K562 (cell line): ENCODE results near the gene AGAP3. TPM values are rescaled to one million over a fixed set of nuclear protein-coding genes. Genes with fewer than 3 reads are reported as not detected.

Experiments used
- GABPA ChIP-seq: fragments of 200-800 bp; sonication (Bioruptor generic); conservative IDR thresholded peaks from 2 replicates; pipeline ENCODE4 v1.6.1; 2016; ENCODE audit warnings: low read depth, missing genetic modification characterization, missing compliant biosample characterization
- HNRNPH1 ChIP-seq: fragments of 200-400 bp; formaldehyde crosslinking; optimal IDR thresholded peaks from 2 replicates; pipeline ENCODE3; 2017; ENCODE audit warnings: low read depth, mild to moderate bottlenecking, low read length, moderate library complexity
- JUNB ChIP-seq: fragments of 450-650 bp; formaldehyde crosslinking; conservative IDR thresholded peaks from 2 replicates; pipeline ENCODE4 v1.4.0; 2020; ENCODE audit warnings: mild to moderate bottlenecking
- MGA ChIP-seq: fragments of 450-650 bp; IDR thresholded peaks from 2 replicates; pipeline ENCODE4 v1.6.1; 2016; ENCODE audit warnings: mild to moderate bottlenecking, moderate library complexity
- RREB1 ChIP-seq: fragments of 250-450 bp; sonication (Bioruptor Pico); IDR thresholded peaks from 2 replicates; pipeline ENCODE4 v1.4.0; 2020
- SIN3A ChIP-seq, 2 experiments: fragments of 150-350 bp in 1 of 2; IDR thresholded peaks; 2 replicates each; pipeline ENCODE4 v1.6.1; 2011 to 2016; ENCODE audit warnings: borderline replicate concordance in 2 of 2, low read depth in 2 of 2, low read length in 2 of 2, mild to moderate bottlenecking in 2 of 2, moderate library complexity in 2 of 2; ENCODE audit not compliant: control insufficient read depth in 1 of 2
- TCFL5 ChIP-seq: fragments of 250-450 bp; sonication (Bioruptor Pico); conservative IDR thresholded peaks from 2 replicates; pipeline ENCODE4 v1.6.1; 2021; ENCODE audit warnings: mild to moderate bottlenecking, moderate library complexity, matching md5 sums
- ZFP1 ChIP-seq: fragments of 450-650 bp; formaldehyde crosslinking; IDR thresholded peaks from 2 replicates; pipeline ENCODE4 v1.4.0; 2020; ENCODE audit warnings: mild to moderate bottlenecking, mixed read lengths
- ZNF766 ChIP-seq: fragments of 200-800 bp; sonication (Bioruptor generic); conservative IDR thresholded peaks from 2 replicates; pipeline ENCODE4 v1.6.1; 2016; ENCODE audit warnings: missing genetic modification characterization, missing compliant biosample characterization
- polyA plus RNA-seq, 8 experiments: library from polyadenylated mRNA; depleted of rRNA in 4 of 8; stranded (reverse) in 5 of 8; unstranded in 3 of 8; fragments of >200 nt; fragmentation: Nextera tagmentation in 2 of 8; fragmentation: Illumina TruSeq in 1 of 8; extraction: Ambion mirVana in 2 of 8; extraction: Trizol in 1 of 8; gene quantifications; 2 replicates each; pipeline versions ENCODE4 v1.2.1 to v1.2.3, GENCODE V29; 2011 to 2014; ENCODE audit warnings: inconsistent platforms in 1 of 8, missing spikeins in 1 of 8
- total RNA-seq, 7 experiments: library from RNA; depleted of rRNA in 6 of 7; stranded (reverse); fragments of >200 nt in 6 of 7; fragmentation: Illumina TruSeq in 2 of 7; extraction: Trizol in 2 of 7; gene quantifications; 2 replicates each; pipeline versions ENCODE4 v1.2.1 to v1.2.3, GENCODE V29; 2011 to 2021; ENCODE audit warnings: low replicate concordance in 1 of 7

Gene AGAP3
- total and polyA plus RNA-seq, 9 of the 15 experiments (the other 6 are each of a cell fraction or from before 2014, with no cell fraction given) = 3.4 to 208 (median 62.2) TPM

- TF ChIP-seq MGA = no peak
- no peak for TF ChIP-seq JUNB (CRISPR knock-in tag)
- TF ChIP-seq RREB1 = peak; percentile 6; the same call in 1 of the 2 replicates
- no peak for TF ChIP-seq TCFL5
- TF ChIP-seq HNRNPH1 = no peak
- TF ChIP-seq GABPA = no peak
- peak; percentile 89 for TF ChIP-seq ZNF766 (CRISPR knock-in tag)
- TF ChIP-seq ZFP1 (CRISPR knock-in tag) = no peak; the same call in 1 of the 2 replicates
- 0 out of 4 replicates have a peak, but pooled peaks have one; percentile 59 to 91 for TF ChIP-seq SIN3A (IDR thresholded peaks at IDR 0.05; ENCODE audit: borderline replicate concordance in 2 of 2, control insufficient read depth in 1 of 2, low read depth in 2 of 2, low read length in 2 of 2)
Measured at GRCh38 chr7:151080522-151081169, 5.6 kb upstream of the AGAP3 start, which contains the start of gene FASTK (continued).
